GM23248 (cell line): ENCODE results near the gene SERPINE3. TPM values are rescaled to one million over a fixed set of nuclear protein-coding genes. Genes with fewer than 3 reads are reported as not detected.
A peak's percentile ranks its signal among the peaks of the same experiment; 100 is the strongest.

Source experiments
- DNase-seq: peaks from one replicate; pipeline ENCODE4 v3.0.0-alpha.2; 2015
- H2AFZ ChIP-seq: fragments of 200-600 bp; sonication (generic); 2 replicates; pipeline ENCODE4 v1.6.1; 2016; ENCODE audit warnings: antibody characterized with exemption
- H3F3A ChIP-seq: fragments of 200-600 bp; sonication (generic); 2 replicates; pipeline ENCODE4 v1.6.1; 2016; ENCODE audit warnings: mild to moderate bottlenecking, antibody characterized with exemption, mixed run types; ENCODE audit not compliant: insufficient read depth
- H3K27ac ChIP-seq: fragments of 200-600 bp; sonication (generic); 2 replicates; pipeline ENCODE4 v1.5.1; 2016; ENCODE audit warnings: mild to moderate bottlenecking
- H3K27me3 ChIP-seq: fragments of 200-600 bp; sonication (generic); replicated peaks from 2 replicates; pipeline ENCODE4 v1.6.1; 2016; ENCODE audit warnings: mild to moderate bottlenecking; ENCODE audit not compliant: insufficient read depth
- H3K36me3 ChIP-seq: fragments of 200-600 bp; sonication (generic); 2 replicates; pipeline ENCODE4 v1.6.1; 2016; ENCODE audit warnings: low read depth, mild to moderate bottlenecking
- H3K4me1 ChIP-seq: fragments of 200-600 bp; sonication (generic); 2 replicates; pipeline ENCODE4 v1.6.1; 2016; ENCODE audit warnings: mild to moderate bottlenecking; ENCODE audit not compliant: insufficient read depth
- H3K4me2 ChIP-seq: fragments of 200-600 bp; sonication (generic); one replicate; pipeline ENCODE4 v1.6.1; 2016; ENCODE audit warnings: mild to moderate bottlenecking; ENCODE audit not compliant: unreplicated experiment
- H3K4me3 ChIP-seq: fragments of 200-600 bp; sonication (generic); 2 replicates; pipeline ENCODE4 v1.5.1; 2016; ENCODE audit warnings: mild to moderate bottlenecking
- H3K79me2 ChIP-seq: fragments of 200-600 bp; sonication (generic); 2 replicates; pipeline ENCODE4 v1.6.1; 2016; ENCODE audit warnings: mild to moderate bottlenecking; ENCODE audit not compliant: insufficient read depth
- H3K9ac ChIP-seq: fragments of 200-600 bp; sonication (generic); 2 replicates; pipeline ENCODE4 v1.6.1; 2016; ENCODE audit warnings: mild to moderate bottlenecking
- H3K9me2 ChIP-seq: fragments of 200-600 bp; sonication (generic); 2 replicates; pipeline ENCODE4 v1.6.1; 2016; ENCODE audit warnings: mixed run types, mild to moderate bottlenecking, moderate library complexity; ENCODE audit not compliant: insufficient read depth
- H3K9me3 ChIP-seq: fragments of 200-600 bp; sonication (generic); one replicate; pipeline ENCODE4 v1.6.1; 2017; ENCODE audit warnings: low read depth
- H4K20me1 ChIP-seq: fragments of 200-600 bp; sonication (generic); 2 replicates; pipeline ENCODE4 v1.6.0; 2016; ENCODE audit not compliant: insufficient read depth
- EZH2 ChIP-seq: fragments of 200-600 bp; sonication (generic); IDR thresholded peaks from 2 replicates; pipeline ENCODE4 v1.6.1; 2018; ENCODE audit warnings: antibody characterized with exemption, mild to moderate bottlenecking; ENCODE audit not compliant: insufficient read depth, poor library complexity, severe bottlenecking
- EZH2phosphoT487 ChIP-seq: fragments of 200-600 bp; sonication (generic); IDR thresholded peaks from 2 replicates; pipeline ENCODE4 v1.6.1; 2018; ENCODE audit warnings: antibody characterized with exemption, moderate library complexity, mild to moderate bottlenecking, low read depth; ENCODE audit not compliant: insufficient read depth
- WGBS, 2 experiments: methylation state at CpG; one replicate each; pipeline ENCODE4 v1.1.6; 2015 to 2017; ENCODE audit warnings: low lambda C conversion rate in 2 of 2, low coverage in 1 of 2; ENCODE audit errors: missing lambda C conversion rate in 2 of 2; 5-methylcytosine and 5-hydroxymethylcytosine counted together
- in situ Hi-C: fragments of 300-500 bp; cut with MboI; formaldehyde crosslinking; loops from 2 replicates; pipeline ENCODE4 v1.15.0; 2020
- polyA plus RNA-seq: library from polyadenylated mRNA; unstranded; fragments of >200 nt; fragmentation: Nextera tagmentation; extraction: Ambion mirVana; gene quantifications from 2 replicates; pipeline ENCODE4 v1.2.1, GENCODE V29; 2016
- total RNA-seq: library from RNA; depleted of rRNA; stranded (reverse); fragments of >200 nt; shearing (Covaris generic); gene quantifications from 2 replicates; pipeline ENCODE4 v1.2.3, GENCODE V29; 2014

Gene SERPINE3
- total and polyA plus RNA-seq, 2 experiments from 2014 or later, result 0.21 TPM; not detected in 1

DNA sequence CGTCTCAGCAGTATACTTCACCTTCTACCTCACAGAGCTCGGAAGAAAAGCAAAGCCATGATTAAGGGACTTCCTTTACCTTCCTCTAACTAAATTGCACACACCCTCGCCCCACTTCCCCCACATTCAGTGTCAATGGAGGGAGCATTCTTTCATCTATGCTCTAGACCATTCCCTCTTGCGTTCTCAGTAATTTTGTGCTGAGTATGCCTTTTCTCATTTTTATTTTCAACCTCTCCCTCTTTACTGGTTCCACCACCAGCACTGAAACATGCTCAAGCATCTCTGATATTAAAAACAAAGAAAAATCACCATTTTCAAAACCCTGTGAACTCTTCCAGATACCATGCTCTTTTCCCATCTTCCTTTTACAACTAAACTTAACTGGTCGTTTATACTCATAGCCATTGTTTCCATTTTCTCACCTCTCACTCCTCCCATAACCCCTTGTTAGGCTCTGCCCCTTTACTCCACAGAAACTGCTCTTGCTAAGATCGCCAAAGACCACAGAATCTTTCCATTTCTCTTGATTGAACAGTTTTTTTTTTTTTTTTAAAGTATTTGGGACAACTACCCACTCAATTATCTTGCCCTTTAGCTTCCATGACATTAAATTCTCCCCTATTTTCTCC lies 32.4 kb downstream of the SERPINE3 start:
- no peak overlapping the region for H3K4me3 ChIP-seq
- no peaks in the 10 kb centered on the region for H3K27me3 ChIP-seq
- no peak for DNase-seq
- peaks cover 17% of the 10 kb centered on the region for H3K4me1 ChIP-seq
- in situ Hi-C loops, result no loop called here
- H3K9ac ChIP-seq, result no peak overlapping the region
- H3F3A ChIP-seq, result peaks cover 47% of the 10 kb centered on the region
- TF ChIP-seq EZH2phosphoT487, result no peak
- TF ChIP-seq EZH2, result no peak
- H3K9me2 ChIP-seq, result no peaks in the 10 kb centered on the region
- H2AFZ ChIP-seq, result no peak overlapping the region
- H3K79me2 ChIP-seq, result peaks cover 59% of the 10 kb centered on the region
- H3K36me3 ChIP-seq, result peaks cover 70% of the 10 kb centered on the region
- no peaks in the 10 kb centered on the region for H4K20me1 ChIP-seq
- no peak overlapping the region for H3K4me2 ChIP-seq
- 96 to 99% methylated on average over 6 of the region's 6 CpGs for WGBS, 2 experiments
- H3K27ac ChIP-seq, result no peak overlapping the region
- H3K9me3 ChIP-seq, result no peaks in the 10 kb centered on the region

DNA sequence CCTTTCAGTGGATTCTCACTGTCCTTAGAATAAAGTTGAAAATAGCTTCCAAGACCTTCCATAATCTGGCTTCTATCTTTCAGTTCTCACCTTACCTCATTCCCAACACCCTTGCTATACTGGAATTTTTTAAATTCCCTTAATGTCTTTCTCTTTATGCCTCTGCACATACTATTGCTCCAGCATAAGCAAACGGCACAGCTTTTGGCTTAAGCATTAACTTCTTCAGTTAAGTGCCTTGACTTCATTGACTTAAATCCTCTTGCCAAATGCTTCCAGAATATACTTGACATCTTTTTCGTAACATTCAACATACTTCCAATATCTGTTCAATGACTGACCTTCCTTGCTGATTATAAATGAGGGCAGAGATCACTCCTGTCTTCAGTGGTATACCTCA lies 34.0 kb downstream of the SERPINE3 start:
- Histone ChIP-seq H3K4me3 (no peak overlapping the region), H3K27me3 (no peaks in the 10 kb centered on the region), H4K20me1 (no peaks in the 10 kb centered on the region), H3K9ac (no peak overlapping the region), H3K4me2 (no peak overlapping the region), H3K79me2 (peaks cover 70% of the 10 kb centered on the region), H3K4me1 (peaks cover 17% of the 10 kb centered on the region), H3K36me3 (peaks cover 68% of the 10 kb centered on the region), H3F3A (peaks cover 46% of the 10 kb centered on the region), H3K9me3 (no peaks in the 10 kb centered on the region), H3K9me2 (no peaks in the 10 kb centered on the region), H3K27ac (no peak overlapping the region), H2AFZ (no peak overlapping the region)
- DNase-seq, result no peak
- 97 to 98% methylated on average over 2 of the region's 2 CpGs for WGBS, 2 experiments
- in situ Hi-C loops, result no loop called here
- no peak for TF ChIP-seq EZH2phosphoT487

DNA sequence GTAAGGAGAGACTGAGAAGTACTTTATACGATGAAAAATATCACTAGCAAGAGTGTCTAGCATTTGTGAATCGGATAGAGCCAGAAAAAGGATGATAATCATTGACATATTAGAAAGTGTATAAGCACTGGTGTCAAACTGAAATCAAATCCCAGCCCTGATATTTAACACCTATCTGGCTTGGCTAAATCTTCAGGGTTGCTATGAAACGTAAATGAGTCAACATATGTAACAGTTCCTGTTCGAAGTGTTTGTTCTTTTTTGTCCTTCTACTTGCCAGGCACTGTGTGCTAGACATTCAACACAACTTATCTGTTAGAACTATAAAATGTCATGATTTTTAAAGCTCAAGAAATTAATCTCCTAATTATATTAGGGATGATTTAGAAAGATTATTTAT lies 40.8 kb downstream of the SERPINE3 start:
- H3K79me2 ChIP-seq, result peaks cover 63% of the 10 kb centered on the region
- WGBS, 2 experiments, result 68 to 73% methylated on average over 4 of the region's 4 CpGs
- no peaks in the 10 kb centered on the region for H3K27me3 ChIP-seq
- no peaks in the 10 kb centered on the region for H3K9me2 ChIP-seq
- H3F3A ChIP-seq, result peaks cover 10% of the 10 kb centered on the region; the same call in 1 of the 2 replicates
- H3K4me2 ChIP-seq, result no peak overlapping the region
- no peaks in the 10 kb centered on the region for H3K9me3 ChIP-seq
- H3K4me1 ChIP-seq, result peaks cover 10% of the 10 kb centered on the region
- TF ChIP-seq EZH2 (no peak), EZH2phosphoT487 (no peak)
- H3K9ac ChIP-seq, result no peak overlapping the region
- DNase-seq, result peak; percentile 62
- no peaks in the 10 kb centered on the region for H4K20me1 ChIP-seq
- H3K27ac ChIP-seq, result peak overlapping the region; percentile 41; the same call in 1 of the 2 replicates
- H3K4me3 ChIP-seq, result no peak overlapping the region
- in situ Hi-C loops, result no loop called here
- H3K36me3 ChIP-seq, result peaks cover 68% of the 10 kb centered on the region
- H2AFZ ChIP-seq, result no peak overlapping the region

DNA sequence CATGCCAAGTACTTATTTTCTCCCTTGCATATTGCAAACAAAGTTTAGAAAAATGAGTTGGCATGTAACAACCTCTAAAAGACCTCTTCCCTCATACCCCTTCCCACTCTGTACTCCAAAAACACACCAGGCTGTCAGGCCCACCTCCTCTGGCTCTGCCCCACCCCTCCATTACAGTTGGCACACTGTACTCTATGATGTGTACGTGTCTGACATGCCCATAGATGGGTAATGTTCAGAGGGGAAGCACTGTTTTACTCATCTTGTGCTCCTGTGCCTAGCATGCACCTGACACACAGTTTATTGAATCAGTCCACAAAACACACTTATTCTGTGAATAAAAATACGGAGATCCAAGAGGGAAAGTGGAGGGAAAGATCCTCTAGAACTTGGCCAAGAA lies 45.6 kb downstream of the SERPINE3 start:
- 93 to 97% methylated on average over 2 of the region's 2 CpGs for WGBS, 2 experiments
- in situ Hi-C loops, result no loop called here
- Histone ChIP-seq H3K36me3 (peaks cover 45% of the 10 kb centered on the region), H4K20me1 (no peaks in the 10 kb centered on the region), H3K4me1 (peaks cover 7% of the 10 kb centered on the region), H3K9ac (no peak overlapping the region), H3K9me3 (no peaks in the 10 kb centered on the region), H3K79me2 (peaks cover 97% of the 10 kb centered on the region), H3K27ac (no peak overlapping the region), H3K9me2 (no peaks in the 10 kb centered on the region), H2AFZ (no peak overlapping the region), H3K4me2 (no peak overlapping the region), H3K27me3 (no peaks in the 10 kb centered on the region), H3K4me3 (no peak overlapping the region), H3F3A (peaks cover 10% of the 10 kb centered on the region; the same call in 1 of the 2 replicates)
- no peak for DNase-seq
- TF ChIP-seq EZH2 (no peak), EZH2phosphoT487 (no peak)

DNA sequence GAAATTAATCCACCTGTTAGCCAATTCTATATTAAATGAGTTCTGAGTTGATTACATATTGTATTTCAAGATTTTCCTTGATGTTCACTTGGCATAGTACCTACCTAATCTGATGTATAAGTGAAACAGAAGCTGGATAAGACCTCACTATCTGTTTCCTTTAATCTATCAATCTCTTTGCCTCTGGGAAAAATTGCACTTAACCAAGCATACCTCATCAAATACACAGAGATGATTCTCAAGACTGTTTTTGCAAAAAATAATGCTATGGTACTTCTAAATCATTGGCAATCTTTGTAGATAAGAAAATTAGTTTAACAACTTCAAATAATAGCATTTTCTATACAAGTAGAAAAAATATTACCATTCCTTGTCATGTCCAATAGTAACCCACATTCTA lies 55.2 kb downstream of the SERPINE3 start:
- peaks cover 28% of the 10 kb centered on the region for H3K4me1 ChIP-seq
- no peaks in the 10 kb centered on the region for H3K27me3 ChIP-seq
- no peak overlapping the region for H2AFZ ChIP-seq
- in situ Hi-C loops, result no loop called here
- H3K4me3 ChIP-seq, result no peak overlapping the region
- no peaks in the 10 kb centered on the region for H4K20me1 ChIP-seq
- H3K9ac ChIP-seq, result no peak overlapping the region
- no peak for DNase-seq
- peaks cover 45% of the 10 kb centered on the region for H3F3A ChIP-seq
- H3K36me3 ChIP-seq, result peaks cover 7% of the 10 kb centered on the region; the same call in 1 of the 2 replicates
- peaks cover 92% of the 10 kb centered on the region for H3K79me2 ChIP-seq
- no peaks in the 10 kb centered on the region for H3K9me2 ChIP-seq
- no peak overlapping the region for H3K4me2 ChIP-seq
- no peaks in the 10 kb centered on the region for H3K9me3 ChIP-seq
- no peak overlapping the region for H3K27ac ChIP-seq
- TF ChIP-seq EZH2phosphoT487 (no peak), EZH2 (no peak)
